GM18526 (cell line): Measurements from ENCODE around the gene PLXNA4.

Source experiments
- POLR2A ChIP-seq: IDR thresholded peaks from 3 replicates; pipeline ENCODE4 v1.6.1; 2011; ENCODE audit not compliant: insufficient read length; ENCODE audit errors: extremely low read depth

The PLXNA4 gene

GRCh38 chr7:132601783-132602182 lies 25.5 kb upstream of the PLXNA4 start:
- TF ChIP-seq POLR2A = no peak

GRCh38 chr7:132596588-132596987 lies 20.3 kb upstream of the PLXNA4 start:
- no peak for TF ChIP-seq POLR2A

GRCh38 chr7:132592936-132593335 lies 16.7 kb upstream of the PLXNA4 start:
- no peak for TF ChIP-seq POLR2A

DNA sequence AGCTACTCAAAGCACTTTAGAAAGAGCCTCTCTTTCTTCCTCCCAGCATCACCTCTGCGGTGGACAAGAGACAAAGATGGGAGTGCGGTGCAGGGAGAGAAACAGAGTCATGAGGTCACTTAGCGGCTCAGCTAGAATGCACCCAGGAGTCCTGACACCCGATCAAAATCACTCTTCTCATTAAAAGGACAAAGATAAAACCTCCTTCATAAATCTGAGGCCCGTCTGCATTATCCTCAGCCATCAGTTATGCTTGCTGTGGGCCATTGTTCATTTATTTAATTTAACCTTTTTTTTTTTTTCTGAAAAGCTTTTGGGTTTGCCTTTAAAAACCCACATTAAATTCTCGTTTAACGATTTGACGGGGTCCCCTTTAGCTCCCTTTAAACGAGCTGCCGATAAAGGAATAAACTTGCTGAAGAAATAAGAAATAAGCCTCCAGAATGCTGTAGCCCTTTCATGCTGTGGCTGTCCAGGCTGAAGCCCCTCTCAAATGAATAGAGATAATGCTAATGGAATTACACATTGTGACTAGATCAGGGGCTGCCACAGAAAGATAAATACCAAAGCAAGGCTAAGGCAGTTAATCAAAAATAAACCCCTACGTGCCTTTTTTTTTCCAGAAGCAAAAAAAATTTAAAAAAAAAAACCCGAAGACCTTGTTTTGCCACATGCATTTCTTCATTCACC lies 16.1 kb upstream of the PLXNA4 start:
- no peak for TF ChIP-seq POLR2A

DNA sequence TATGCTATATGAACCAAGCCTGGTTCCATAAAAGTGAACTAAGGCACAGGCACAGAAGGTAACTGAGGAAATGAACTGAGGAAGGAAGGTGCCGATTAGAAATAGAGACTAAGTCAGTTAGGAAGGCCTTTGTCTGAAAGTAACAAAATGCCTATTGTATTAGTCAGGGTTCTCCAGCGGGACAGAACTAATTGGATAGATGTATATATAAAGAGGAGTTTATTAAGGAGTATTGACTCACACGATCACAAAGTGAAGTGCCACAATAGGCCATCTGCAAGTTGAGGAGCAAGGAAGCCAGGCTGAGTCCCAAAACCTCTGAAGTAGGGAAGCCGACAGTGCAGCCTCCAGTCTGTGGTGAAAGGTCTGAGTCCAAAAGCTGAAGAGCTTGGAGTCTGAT lies 13.9 kb upstream of the PLXNA4 start:
- TF ChIP-seq POLR2A = no peak

DNA sequence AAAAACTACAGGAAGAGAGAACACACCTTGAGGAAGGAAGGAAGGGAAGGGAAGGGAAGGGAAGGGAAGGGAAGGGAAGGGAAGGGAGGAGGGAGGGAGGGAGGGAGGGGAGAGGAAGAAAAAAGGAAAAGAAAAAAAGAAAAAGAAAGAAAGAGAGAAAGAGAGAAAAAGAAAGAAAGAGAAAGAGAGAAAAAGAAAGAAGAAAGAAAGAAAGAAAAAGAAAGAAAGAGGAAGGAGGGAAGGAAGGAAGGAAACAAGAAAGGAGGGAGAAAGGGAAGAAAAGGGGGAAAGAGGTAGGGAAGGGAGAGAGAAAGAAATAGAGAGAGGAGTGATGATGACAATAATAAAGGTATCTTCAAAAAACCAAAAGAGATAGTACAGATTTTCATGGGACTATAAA lies 12.3 kb upstream of the PLXNA4 start:
- no peak for TF ChIP-seq POLR2A

- no peak for TF ChIP-seq POLR2A
Measured at GRCh38 chr7:132584796-132585494, 8.7 kb upstream of the PLXNA4 start.

- TF ChIP-seq POLR2A = no peak
Measured at GRCh38 chr7:132581431-132581830, 5.2 kb upstream of the PLXNA4 start.

DNA sequence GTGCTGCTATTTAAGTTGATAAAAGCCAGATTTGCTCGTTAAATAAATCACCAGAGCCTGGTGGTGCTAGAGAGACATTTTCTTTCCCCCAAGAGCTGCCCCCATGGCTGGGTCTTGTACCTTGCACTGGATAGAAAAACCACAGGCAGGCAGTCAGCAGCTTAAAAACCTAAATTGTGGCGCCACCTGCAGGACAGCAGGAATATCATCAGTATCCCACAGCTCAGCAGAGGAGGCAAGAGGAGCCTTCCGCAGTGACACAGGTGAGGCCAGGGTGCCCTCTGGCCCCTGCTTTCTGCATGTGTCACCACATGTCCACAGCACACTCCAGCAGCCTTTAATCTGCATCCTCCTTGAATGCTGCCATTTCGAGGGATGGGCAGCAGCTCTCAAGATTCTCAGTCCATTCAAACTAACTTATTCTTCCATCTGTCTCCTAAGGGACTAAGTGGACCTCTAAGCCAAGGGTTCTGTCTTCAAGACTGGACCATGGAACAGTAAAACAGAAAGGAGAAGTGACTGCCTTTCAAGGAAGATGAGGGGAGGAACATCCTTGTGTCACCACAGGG lies 4.5 kb upstream of the PLXNA4 start:
- no peak for TF ChIP-seq POLR2A

DNA sequence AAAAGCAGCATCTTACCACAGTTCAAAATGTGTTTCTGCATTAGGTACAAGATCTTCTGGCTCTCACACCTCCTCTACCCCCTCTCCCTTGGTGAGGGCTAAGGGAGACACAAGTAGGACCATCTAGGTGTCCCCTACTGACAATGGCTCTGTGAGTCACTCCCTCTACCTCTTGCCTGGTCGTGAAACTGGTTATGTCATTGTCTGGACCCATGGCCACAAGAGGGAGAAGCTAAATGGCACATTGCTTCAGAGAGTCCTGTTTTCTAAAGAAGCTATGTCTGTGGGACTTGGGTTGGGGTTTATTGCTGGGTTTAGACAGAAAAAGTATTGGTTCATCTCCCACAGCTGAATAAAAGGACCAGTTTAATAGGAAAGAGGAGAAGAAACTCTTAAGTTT lies 4.0 kb upstream of the PLXNA4 start:
- no peak for TF ChIP-seq POLR2A

DNA sequence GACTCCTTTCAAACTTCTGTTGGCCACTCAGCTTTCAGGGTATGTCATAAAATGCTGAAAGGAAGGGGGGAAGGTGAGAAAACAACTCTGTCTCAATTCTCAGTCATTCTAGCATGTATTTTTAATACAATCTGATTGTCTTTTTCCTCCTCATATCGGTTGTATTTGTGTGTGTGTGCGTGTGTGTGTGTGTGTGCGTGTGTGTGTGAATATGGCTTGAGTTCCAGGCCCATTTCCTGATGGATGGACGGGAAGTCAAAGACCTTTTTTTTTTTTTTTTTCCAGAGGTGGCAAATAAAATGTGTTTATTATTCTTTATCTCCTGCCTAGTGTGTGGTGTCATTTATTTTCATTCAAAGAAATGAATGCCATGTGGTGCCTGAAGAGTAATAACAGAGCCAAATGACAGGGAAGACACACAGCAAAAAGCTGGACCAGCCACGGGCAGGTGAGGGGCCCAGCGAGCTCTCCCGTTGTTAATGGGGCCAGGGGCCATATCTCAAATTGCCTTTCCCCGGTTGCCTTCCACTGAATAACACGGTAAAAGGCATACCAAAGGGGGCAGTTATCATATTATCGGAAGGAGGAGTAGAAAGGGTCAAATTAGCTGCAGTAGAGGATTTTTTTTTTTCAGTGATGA lies 3.1 kb upstream of the PLXNA4 start:
- no peak for TF ChIP-seq POLR2A

DNA sequence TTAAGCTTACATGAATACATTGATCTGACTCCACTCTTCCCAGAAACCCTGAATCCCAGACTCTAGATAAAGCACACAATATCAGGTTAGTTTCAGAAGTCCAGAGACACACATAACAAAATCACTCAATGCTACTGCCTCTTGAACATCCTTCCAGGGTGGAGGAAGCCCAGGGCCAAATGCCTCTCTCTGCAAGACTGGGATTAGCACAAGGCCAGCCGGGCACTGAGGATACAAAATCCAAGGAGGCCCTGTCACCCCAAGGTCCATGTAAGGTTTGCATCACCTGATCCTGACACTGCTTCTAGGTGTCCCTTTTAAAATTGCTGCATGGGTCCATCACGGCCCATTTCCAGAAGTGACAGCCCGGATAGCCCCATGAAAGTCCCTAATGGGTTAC lies 2.6 kb upstream of the PLXNA4 start:
- no peak for TF ChIP-seq POLR2A

- no peak for TF ChIP-seq POLR2A
Measured at GRCh38 chr7:132578050-132578370, 1.7 kb upstream of the PLXNA4 start.

GRCh38 chr7:132577206-132578049 lies 1.2 kb upstream of the PLXNA4 start:
- TF ChIP-seq POLR2A = no peak

DNA sequence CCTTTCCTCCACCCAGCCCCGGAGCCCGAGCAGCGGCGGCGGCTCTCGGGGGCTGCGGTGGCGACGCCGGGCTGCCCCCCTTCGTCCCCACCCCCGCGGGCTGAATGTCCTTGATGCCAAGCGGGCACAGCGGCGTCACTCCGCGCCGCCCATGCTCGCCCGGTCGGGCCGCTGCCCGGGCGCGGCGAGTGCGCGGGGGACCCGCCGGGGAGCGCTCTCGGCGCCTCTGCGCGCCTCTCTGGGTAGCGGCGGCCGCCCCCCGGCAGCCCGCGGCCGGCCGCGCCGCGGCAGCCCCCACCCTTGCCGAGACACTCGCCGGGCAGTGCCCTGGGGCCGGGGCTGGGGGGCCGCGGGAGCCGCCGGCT lies 433 bp upstream of the PLXNA4 start:
- TF ChIP-seq POLR2A = no peak

DNA sequence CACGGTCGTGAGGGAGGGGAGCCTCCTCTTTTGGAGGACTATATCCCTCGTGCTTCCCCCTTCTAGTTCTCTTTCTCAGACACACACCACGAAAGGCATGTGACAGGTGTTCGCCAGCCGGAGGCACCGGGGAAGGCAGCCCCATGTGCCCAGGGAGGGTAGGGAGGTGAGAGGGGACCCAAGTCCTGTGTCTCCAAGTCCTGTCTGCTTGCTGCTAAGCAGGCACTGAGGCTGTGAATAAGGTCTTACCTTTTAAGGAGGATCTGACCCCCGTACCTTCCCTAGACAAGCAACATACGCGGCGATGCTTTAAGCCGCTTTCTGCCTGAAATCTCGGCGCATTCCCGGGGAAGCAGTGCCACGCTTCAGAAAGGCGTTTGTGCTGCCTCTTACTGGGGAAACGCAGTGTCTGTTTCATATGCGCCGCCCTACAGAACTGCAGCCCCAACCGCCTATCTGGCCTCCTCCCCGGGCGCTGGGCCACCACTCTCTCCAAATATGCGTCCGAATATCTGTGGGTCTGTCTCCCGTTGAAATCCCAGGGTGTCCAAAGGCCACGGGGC lies 770 bp downstream of the PLXNA4 start:
- TF ChIP-seq POLR2A = no peak

- no peak for TF ChIP-seq POLR2A
Measured at GRCh38 chr7:132574223-132574622, 2.0 kb downstream of the PLXNA4 start.
